Stimulated activated CD4-positive, alpha-beta T cell treated with anti-CD3 and anti-CD28 coated beads, TNF-alpha, amount 100 ng/mL, for 4 hours (primary cell): ENCODE measurements around the gene SCP2.
A peak's percentile ranks its signal among the peaks of the same experiment; 100 is the strongest.

Source experiments
- DNase-seq, 3 experiments: peaks; one replicate each; pipeline ENCODE4 v3.0.0-alpha.2; 2020; ENCODE audit warnings: low read depth in 3 of 3

The SCP2 gene

GRCh38 chr1:52927212-52928014 lies at the start of gene SCP2:
TSS of gene SCP2 (plus strand) at chr1:52927276. CDS start at chr1:52927397, 121 bp downstream.
- peak; percentile 60 to 66 (median 65) for DNase-seq

- no peak for DNase-seq
Observed at GRCh38 chr1:52877554-52877953, 49.5 kb upstream of the SCP2 start.

- DNase-seq, result no peak
Observed at GRCh38 chr1:52880206-52880605, 46.9 kb upstream of the SCP2 start.

GRCh38 chr1:52887483-52887882 lies 39.6 kb upstream of the SCP2 start:
- no peak for DNase-seq

GRCh38 chr1:52892424-52893215 lies 34.5 kb upstream of the SCP2 start:
- DNase-seq, result no peak

- no peak for DNase-seq
Observed at GRCh38 chr1:52899445-52899894, 27.6 kb upstream of the SCP2 start.

GRCh38 chr1:52900402-52900801 lies 26.7 kb upstream of the SCP2 start:
- no peak for DNase-seq

- DNase-seq, result no peak
Observed at GRCh38 chr1:52901384-52901783, 25.7 kb upstream of the SCP2 start.

GRCh38 chr1:52904208-52904926 lies 22.7 kb upstream of the SCP2 start:
- DNase-seq, result no peak

GRCh38 chr1:52904927-52905698 lies 22.0 kb upstream of the SCP2 start:
- no peak for DNase-seq

- no peak for DNase-seq
Observed at GRCh38 chr1:52906135-52906603, 20.9 kb upstream of the SCP2 start.

GRCh38 chr1:52907068-52907811 lies 19.8 kb upstream of the SCP2 start:
- no peak for DNase-seq

GRCh38 chr1:52907812-52908153 lies 19.3 kb upstream of the SCP2 start:
- no peak for DNase-seq

GRCh38 chr1:52911541-52911940 lies 15.5 kb upstream of the SCP2 start:
- no peak for DNase-seq

GRCh38 chr1:52913014-52913413 lies 14.1 kb upstream of the SCP2 start:
- DNase-seq, result no peak

GRCh38 chr1:52913537-52913936 lies 13.5 kb upstream of the SCP2 start:
- DNase-seq, result no peak

- no peak for DNase-seq
Observed at GRCh38 chr1:52914463-52914862, 12.6 kb upstream of the SCP2 start.

- DNase-seq, result no peak
Observed at GRCh38 chr1:52915211-52915854, 11.7 kb upstream of the SCP2 start.

GRCh38 chr1:52915855-52916220 lies 11.2 kb upstream of the SCP2 start:
- DNase-seq, result no peak

- DNase-seq, result no peak
Observed at GRCh38 chr1:52916241-52916975, 10.7 kb upstream of the SCP2 start.
